Measurements from ENCODE around the gene TP53AIP1. TPM values are rescaled to one million over a fixed set of nuclear protein-coding genes. Genes with fewer than 3 reads are reported as not detected.

Gene TP53AIP1
- total and polyA plus RNA-seq, 10 of the 15 experiments (the other 5 are each of a cell fraction or from before 2014, with no cell fraction given), result 0.01 TPM; not detected in 9

GRCh38 chr11:128893578-128894285, 48.9 kb downstream of the TP53AIP1 start (continued):
- TF ChIP-seq, protein P1, sequence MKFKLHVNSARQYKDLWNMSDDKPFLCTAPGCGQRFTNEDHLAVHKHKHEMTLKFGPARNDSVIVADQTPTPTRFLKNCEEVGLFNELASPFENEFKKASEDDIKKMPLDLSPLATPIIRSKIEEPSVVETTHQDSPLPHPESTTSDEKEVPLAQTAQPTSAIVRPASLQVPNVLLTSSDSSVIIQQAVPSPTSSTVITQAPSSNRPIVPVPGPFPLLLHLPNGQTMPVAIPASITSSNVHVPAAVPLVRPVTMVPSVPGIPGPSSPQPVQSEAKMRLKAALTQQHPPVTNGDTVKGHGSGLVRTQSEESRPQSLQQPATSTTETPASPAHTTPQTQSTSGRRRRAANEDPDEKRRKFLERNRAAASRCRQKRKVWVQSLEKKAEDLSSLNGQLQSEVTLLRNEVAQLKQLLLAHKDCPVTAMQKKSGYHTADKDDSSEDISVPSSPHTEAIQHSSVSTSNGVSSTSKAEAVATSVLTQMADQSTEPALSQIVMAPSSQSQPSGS (IDR thresholded peaks at IDR 0.05; ENCODE audit: low read length), result no peak
- TF ChIP-seq TCF12 (IDR thresholded peaks at IDR 0.05; ENCODE audit: low read depth, low read length) (0 out of 2 replicates have a peak, but pooled peaks have one; percentile 53), KLF5 (IDR thresholded peaks at IDR 0.05; ENCODE audit: partially characterized antibody) (no peak), PBX3 (IDR thresholded peaks at IDR 0.05; ENCODE audit: insufficient replicate concordance, low read depth, low read length) (no peak), TCF3 (IDR thresholded peaks at IDR 0.05; ENCODE audit: borderline replicate concordance, insufficient read depth, low read depth, low read length) (peak; percentile 69; the same call in 1 of the 2 replicates), BHLHE40 (IDR thresholded peaks at IDR 0.05; ENCODE audit: borderline replicate concordance in 1 of 2, low read depth in 2 of 2, low read length in 1 of 2) (no peak), SUZ12 (IDR thresholded peaks at IDR 0.05; ENCODE audit: unreplicated experiment) (no peak), NR2C1 (IDR thresholded peaks at IDR 0.05) (no peak), NR2F1 (conservative IDR thresholded peaks at IDR 0.05) (no peak), SKIL (IDR thresholded peaks at IDR 0.05; ENCODE audit: low read depth, poor library complexity, severe bottlenecking) (no peak), EP300 (IDR thresholded peaks at IDR 0.05; ENCODE audit: borderline replicate concordance in 1 of 2, control insufficient read depth in 1 of 2, low read depth in 2 of 2, low read length in 2 of 2) (no peak; a peak in 1 of 4 replicates), HDGF (IDR thresholded peaks at IDR 0.05) (no peak), YBX1 (IDR thresholded peaks at IDR 0.05) (no peak), HDAC6 (IDR thresholded peaks at IDR 0.05; ENCODE audit: unreplicated experiment) (no peak)
- TF ChIP-seq, protein P2, sequence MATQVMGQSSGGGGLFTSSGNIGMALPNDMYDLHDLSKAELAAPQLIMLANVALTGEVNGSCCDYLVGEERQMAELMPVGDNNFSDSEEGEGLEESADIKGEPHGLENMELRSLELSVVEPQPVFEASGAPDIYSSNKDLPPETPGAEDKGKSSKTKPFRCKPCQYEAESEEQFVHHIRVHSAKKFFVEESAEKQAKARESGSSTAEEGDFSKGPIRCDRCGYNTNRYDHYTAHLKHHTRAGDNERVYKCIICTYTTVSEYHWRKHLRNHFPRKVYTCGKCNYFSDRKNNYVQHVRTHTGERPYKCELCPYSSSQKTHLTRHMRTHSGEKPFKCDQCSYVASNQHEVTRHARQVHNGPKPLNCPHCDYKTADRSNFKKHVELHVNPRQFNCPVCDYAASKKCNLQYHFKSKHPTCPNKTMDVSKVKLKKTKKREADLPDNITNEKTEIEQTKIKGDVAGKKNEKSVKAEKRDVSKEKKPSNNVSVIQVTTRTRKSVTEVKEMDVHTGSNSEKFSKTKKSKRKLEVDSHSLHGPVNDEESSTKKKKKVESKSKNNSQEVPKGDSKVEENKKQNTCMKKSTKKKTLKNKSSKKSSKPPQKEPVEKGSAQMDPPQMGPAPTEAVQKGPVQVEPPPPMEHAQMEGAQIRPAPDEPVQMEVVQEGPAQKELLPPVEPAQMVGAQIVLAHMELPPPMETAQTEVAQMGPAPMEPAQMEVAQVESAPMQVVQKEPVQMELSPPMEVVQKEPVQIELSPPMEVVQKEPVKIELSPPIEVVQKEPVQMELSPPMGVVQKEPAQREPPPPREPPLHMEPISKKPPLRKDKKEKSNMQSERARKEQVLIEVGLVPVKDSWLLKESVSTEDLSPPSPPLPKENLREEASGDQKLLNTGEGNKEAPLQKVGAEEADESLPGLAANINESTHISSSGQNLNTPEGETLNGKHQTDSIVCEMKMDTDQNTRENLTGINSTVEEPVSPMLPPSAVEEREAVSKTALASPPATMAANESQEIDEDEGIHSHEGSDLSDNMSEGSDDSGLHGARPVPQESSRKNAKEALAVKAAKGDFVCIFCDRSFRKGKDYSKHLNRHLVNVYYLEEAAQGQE (IDR thresholded peaks at IDR 0.05; ENCODE audit: low read depth, low read length), result no peak; the same call in 1 of the 2 replicates
- TF ChIP-seq, protein P3, sequence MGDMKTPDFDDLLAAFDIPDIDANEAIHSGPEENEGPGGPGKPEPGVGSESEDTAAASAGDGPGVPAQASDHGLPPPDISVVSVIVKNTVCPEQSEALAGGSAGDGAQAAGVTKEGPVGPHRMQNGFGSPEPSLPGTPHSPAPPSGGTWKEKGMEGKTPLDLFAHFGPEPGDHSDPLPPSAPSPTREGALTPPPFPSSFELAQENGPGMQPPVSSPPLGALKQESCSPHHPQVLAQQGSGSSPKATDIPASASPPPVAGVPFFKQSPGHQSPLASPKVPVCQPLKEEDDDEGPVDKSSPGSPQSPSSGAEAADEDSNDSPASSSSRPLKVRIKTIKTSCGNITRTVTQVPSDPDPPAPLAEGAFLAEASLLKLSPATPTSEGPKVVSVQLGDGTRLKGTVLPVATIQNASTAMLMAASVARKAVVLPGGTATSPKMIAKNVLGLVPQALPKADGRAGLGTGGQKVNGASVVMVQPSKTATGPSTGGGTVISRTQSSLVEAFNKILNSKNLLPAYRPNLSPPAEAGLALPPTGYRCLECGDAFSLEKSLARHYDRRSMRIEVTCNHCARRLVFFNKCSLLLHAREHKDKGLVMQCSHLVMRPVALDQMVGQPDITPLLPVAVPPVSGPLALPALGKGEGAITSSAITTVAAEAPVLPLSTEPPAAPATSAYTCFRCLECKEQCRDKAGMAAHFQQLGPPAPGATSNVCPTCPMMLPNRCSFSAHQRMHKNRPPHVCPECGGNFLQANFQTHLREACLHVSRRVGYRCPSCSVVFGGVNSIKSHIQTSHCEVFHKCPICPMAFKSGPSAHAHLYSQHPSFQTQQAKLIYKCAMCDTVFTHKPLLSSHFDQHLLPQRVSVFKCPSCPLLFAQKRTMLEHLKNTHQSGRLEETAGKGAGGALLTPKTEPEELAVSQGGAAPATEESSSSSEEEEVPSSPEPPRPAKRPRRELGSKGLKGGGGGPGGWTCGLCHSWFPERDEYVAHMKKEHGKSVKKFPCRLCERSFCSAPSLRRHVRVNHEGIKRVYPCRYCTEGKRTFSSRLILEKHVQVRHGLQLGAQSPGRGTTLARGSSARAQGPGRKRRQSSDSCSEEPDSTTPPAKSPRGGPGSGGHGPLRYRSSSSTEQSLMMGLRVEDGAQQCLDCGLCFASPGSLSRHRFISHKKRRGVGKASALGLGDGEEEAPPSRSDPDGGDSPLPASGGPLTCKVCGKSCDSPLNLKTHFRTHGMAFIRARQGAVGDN (IDR thresholded peaks at IDR 0.05), result no peak

All from GM12878 (cell line).